Glutamatergic neuron (in vitro differentiated cells): ENCODE data around the gene RALGAPA2. TPM values are rescaled to one million over a fixed set of nuclear protein-coding genes. Genes with fewer than 3 reads are reported as not detected.

Experiments
- DNase-seq: peaks from one replicate; pipeline ENCODE4 v3.0.0; 2022
- H3K27ac Mint-ChIP-seq: one replicate; pipeline ENCODE4 v1.8.0; 2020; ENCODE audit warnings: mild to moderate bottlenecking, mixed read lengths, inconsistent platforms; ENCODE audit not compliant: unreplicated experiment
- H3K27me3 Mint-ChIP-seq: one replicate; pipeline ENCODE4 v1.8.0; 2020; ENCODE audit warnings: mild to moderate bottlenecking, moderate library complexity, mixed read lengths, inconsistent platforms; ENCODE audit not compliant: unreplicated experiment
- H3K36me3 Mint-ChIP-seq: one replicate; pipeline ENCODE4 v1.8.0; 2020; ENCODE audit warnings: mild to moderate bottlenecking, mixed read lengths, inconsistent platforms; ENCODE audit not compliant: unreplicated experiment
- H3K4me1 Mint-ChIP-seq: one replicate; pipeline ENCODE4 v1.8.0; 2020; ENCODE audit warnings: mild to moderate bottlenecking, low read depth, mixed read lengths, inconsistent platforms; ENCODE audit not compliant: unreplicated experiment
- H3K4me3 Mint-ChIP-seq: one replicate; pipeline ENCODE4 v1.8.0; 2020; ENCODE audit warnings: mild to moderate bottlenecking, mixed read lengths, inconsistent platforms; ENCODE audit not compliant: unreplicated experiment
- H3K9me3 Mint-ChIP-seq: one replicate; pipeline ENCODE4 v1.8.0; 2020; ENCODE audit warnings: mild to moderate bottlenecking, moderate library complexity, mixed read lengths, inconsistent platforms; ENCODE audit not compliant: unreplicated experiment
- CTCF ChIP-seq: fragments of 200-600 bp; sonication (generic); IDR thresholded peaks from one replicate; pipeline ENCODE4 v1.5.0; 2021; ENCODE audit not compliant: partially characterized antibody, unreplicated experiment
- total RNA-seq: library from RNA; stranded (reverse); fragmentation: NEBNext Ultra II Directional; extraction: Animal tissue kit (Norgen Biotek cat#: 25700); gene quantifications from one replicate; pipeline ENCODE4 v1.2.1, GENCODE V29; 2021; ENCODE audit not compliant: unreplicated experiment

RALGAPA2 gene
- total RNA-seq, 1 donor from 2014 or later, result 60.9 TPM

GRCh38 chr20:20641783-20642182 is 70.7 kb downstream of the RALGAPA2 start:
- no peak for DNase-seq
- Mint-ChIP-seq H3K9me3 (peaks cover 2% of the 10 kb centered on the region), H3K4me3 (no peak overlapping the region), H3K27ac (no peak overlapping the region), H3K36me3 (no peaks in the 10 kb centered on the region), H3K4me1 (peaks cover 20% of the 10 kb centered on the region), H3K27me3 (peaks cover 5% of the 10 kb centered on the region)
- TF ChIP-seq CTCF, result no peak

- no peak for DNase-seq
- no peak overlapping the region for H3K27ac Mint-ChIP-seq
- peaks cover 14% of the 10 kb centered on the region for H3K4me1 Mint-ChIP-seq
- H3K36me3 Mint-ChIP-seq, result no peaks in the 10 kb centered on the region
- peaks cover 2% of the 10 kb centered on the region for H3K9me3 Mint-ChIP-seq
- H3K4me3 Mint-ChIP-seq, result no peak overlapping the region
- TF ChIP-seq CTCF, result no peak
- peaks cover 5% of the 10 kb centered on the region for H3K27me3 Mint-ChIP-seq
Measured at GRCh38 chr20:20638878-20639277, 73.6 kb downstream of the RALGAPA2 start.

DNA sequence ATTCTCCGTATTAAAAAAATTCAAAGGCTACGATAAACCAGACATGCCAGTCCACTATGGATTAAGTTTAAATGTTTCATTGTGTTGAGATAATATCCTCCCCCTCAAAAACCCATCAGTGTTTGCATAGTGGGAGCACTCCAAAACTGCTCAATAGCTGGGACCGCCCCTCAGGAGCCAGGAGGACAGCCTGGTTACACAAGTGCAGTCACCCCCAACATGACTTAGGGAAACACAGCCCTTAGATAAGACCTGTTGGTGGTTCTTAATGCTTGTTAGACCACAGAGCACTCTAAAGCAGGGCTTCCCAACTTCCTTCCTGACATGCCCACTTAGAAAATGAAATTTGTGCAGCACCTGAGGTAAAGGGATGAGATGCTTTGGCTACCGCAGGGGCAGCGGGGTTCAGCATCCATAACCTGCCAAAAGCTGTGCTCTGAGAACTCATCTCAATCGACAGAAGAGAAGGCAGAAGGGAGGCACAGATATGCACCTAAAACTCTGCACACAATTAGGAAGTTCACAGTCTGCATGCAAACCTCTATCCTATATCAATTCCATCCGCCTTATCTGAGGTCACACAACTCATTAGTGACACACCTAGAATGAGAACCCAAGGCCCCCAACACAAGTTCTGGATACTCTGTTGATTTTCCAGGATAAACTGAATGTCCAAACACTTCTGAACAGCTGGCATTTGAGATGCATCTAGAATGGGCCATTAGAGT is 74.3 kb downstream of the RALGAPA2 start:
- H3K36me3 Mint-ChIP-seq, result no peaks in the 10 kb centered on the region
- no peak for TF ChIP-seq CTCF
- H3K27ac Mint-ChIP-seq, result no peak overlapping the region
- H3K27me3 Mint-ChIP-seq, result peaks cover 5% of the 10 kb centered on the region
- no peak overlapping the region for H3K4me3 Mint-ChIP-seq
- H3K4me1 Mint-ChIP-seq, result peaks cover 12% of the 10 kb centered on the region
- DNase-seq, result no peak
- H3K9me3 Mint-ChIP-seq, result peaks cover 2% of the 10 kb centered on the region

DNA sequence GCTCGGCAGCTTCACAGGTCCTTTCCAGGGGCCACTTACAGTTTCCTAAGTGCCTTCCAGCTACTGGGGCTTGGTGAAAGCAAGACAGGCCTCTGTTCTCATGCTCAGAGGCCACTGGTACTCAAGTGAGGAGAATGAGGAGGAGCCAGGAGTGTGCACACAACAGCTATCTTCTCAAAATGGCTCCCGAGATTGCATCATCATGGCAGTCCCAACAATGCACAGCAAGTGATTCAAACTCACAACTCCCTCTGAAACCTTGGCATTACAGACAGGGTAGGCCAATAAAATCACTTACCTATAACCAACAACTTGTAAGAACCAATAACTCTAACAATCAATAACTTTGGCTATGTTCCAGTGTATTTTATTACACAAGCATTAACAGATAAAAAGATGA is 77.4 kb downstream of the RALGAPA2 start:
- no peaks in the 10 kb centered on the region for H3K9me3 Mint-ChIP-seq
- H3K27ac Mint-ChIP-seq, result no peak overlapping the region
- H3K27me3 Mint-ChIP-seq, result peaks cover 2% of the 10 kb centered on the region

More for the DNA sequence above, 77.4 kb downstream of the RALGAPA2 start:
- TF ChIP-seq CTCF, result no peak
- DNase-seq, result no peak
- Mint-ChIP-seq H3K36me3 (no peaks in the 10 kb centered on the region), H3K4me3 (no peak overlapping the region), H3K4me1 (peaks cover 6% of the 10 kb centered on the region)
